Esophagus squamous epithelium (tissue), 4 donors: ENCODE data around the gene DLG5.
A peak's percentile ranks its signal among the peaks of the same experiment; 100 is the strongest.

Experiments
- POLR2A ChIP-seq, 4 donors: fragments of 450-650 bp; IDR thresholded peaks; one replicate each; pipeline ENCODE4 v1.6.1; 2017; ENCODE audit warnings: antibody characterized with exemption in 4 of 4, mild to moderate bottlenecking in 4 of 4, moderate library complexity in 3 of 4
- TF ChIP-seq, protein P1 (sequence below), 6 experiments: fragments of 450-650 bp in 4 of 6; fragments of 200-600 bp in 2 of 6; sonication (generic) in 2 of 6; IDR thresholded peaks; one replicate each; pipeline ENCODE4 v1.5.1; 2016 to 2019; ENCODE audit warnings: antibody characterized with exemption in 6 of 6, mild to moderate bottlenecking in 4 of 6, moderate library complexity in 4 of 6

GRCh38 chr10:77890097-77890496 lies 36.5 kb downstream of the DLG5 start:
- TF ChIP-seq, protein P1, sequence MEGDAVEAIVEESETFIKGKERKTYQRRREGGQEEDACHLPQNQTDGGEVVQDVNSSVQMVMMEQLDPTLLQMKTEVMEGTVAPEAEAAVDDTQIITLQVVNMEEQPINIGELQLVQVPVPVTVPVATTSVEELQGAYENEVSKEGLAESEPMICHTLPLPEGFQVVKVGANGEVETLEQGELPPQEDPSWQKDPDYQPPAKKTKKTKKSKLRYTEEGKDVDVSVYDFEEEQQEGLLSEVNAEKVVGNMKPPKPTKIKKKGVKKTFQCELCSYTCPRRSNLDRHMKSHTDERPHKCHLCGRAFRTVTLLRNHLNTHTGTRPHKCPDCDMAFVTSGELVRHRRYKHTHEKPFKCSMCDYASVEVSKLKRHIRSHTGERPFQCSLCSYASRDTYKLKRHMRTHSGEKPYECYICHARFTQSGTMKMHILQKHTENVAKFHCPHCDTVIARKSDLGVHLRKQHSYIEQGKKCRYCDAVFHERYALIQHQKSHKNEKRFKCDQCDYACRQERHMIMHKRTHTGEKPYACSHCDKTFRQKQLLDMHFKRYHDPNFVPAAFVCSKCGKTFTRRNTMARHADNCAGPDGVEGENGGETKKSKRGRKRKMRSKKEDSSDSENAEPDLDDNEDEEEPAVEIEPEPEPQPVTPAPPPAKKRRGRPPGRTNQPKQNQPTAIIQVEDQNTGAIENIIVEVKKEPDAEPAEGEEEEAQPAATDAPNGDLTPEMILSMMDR (IDR thresholded peaks at IDR 0.05): peak in 1 of 6 experiments; percentile 7
- no peak for TF ChIP-seq POLR2A (IDR thresholded peaks at IDR 0.05)
